WTC11 (cell line): ENCODE measurements around the gene DPP10. TPM values are rescaled to one million over a fixed set of nuclear protein-coding genes. Genes with fewer than 3 reads are reported as not detected.

ENCODE experiments used
- ATAC-seq: fragments of 200-7000 bp; cut with Tn5 transposase; 2 replicates; pipeline ENCODE4 v1.10.0; 2021; ENCODE audit warnings: mild to moderate bottlenecking, moderate library complexity
- CTCF ChIA-PET: fragments of 300-600 bp; sonication (Branson Sonifier 250); formaldehyde crosslinking; loops from one replicate; lab custom pipeline; 2021; ENCODE audit warnings: antibody characterized with exemption; lab: Charles Lee
- POLR2A ChIA-PET: fragments of 350-600 bp; sonication (Branson Sonifier 250); formaldehyde crosslinking; loops from one replicate; lab custom pipeline; 2021; ENCODE audit warnings: antibody characterized with exemption; lab: Charles Lee
- DNase-seq: peaks from one replicate; pipeline ENCODE4 v3.0.0; 2021; ENCODE audit warnings: low spot score
- H3K27ac Mint-ChIP-seq: 2 replicates; pipeline ENCODE4 v1.8.0; 2021; ENCODE audit warnings: mixed read lengths
- H3K27me3 Mint-ChIP-seq: 2 replicates; pipeline ENCODE4 v1.8.0; 2021; ENCODE audit warnings: low read depth, mild to moderate bottlenecking, moderate library complexity, mixed read lengths
- H3K36me3 Mint-ChIP-seq: 2 replicates; pipeline ENCODE4 v1.8.0; 2021; ENCODE audit warnings: mixed read lengths
- H3K4me1 Mint-ChIP-seq: 2 replicates; pipeline ENCODE4 v1.8.0; 2022; ENCODE audit warnings: mixed read lengths
- H3K4me3 Mint-ChIP-seq: 2 replicates; pipeline ENCODE4 v1.8.0; 2021; ENCODE audit warnings: mild to moderate bottlenecking, moderate library complexity, mixed read lengths
- H3K9me3 Mint-ChIP-seq: 2 replicates; pipeline ENCODE4 v1.8.0; 2021; ENCODE audit warnings: mixed read lengths
- CREB1 ChIP-seq: sonication (generic); formaldehyde crosslinking; IDR thresholded peaks from 2 replicates; pipeline ENCODE4 v1.8.0; 2023; ENCODE audit warnings: mild to moderate bottlenecking, missing genetic modification reagents
- ESRRA ChIP-seq: sonication (generic); formaldehyde crosslinking; IDR thresholded peaks from 2 replicates; pipeline ENCODE4 v1.8.1; 2022; ENCODE audit warnings: mild to moderate bottlenecking, missing genetic modification reagents, borderline replicate concordance
- FOXP1 ChIP-seq: sonication (generic); formaldehyde crosslinking; IDR thresholded peaks from 2 replicates; pipeline ENCODE4 v1.8.0; 2022; ENCODE audit warnings: missing genetic modification reagents, mild to moderate bottlenecking, moderate library complexity, borderline replicate concordance
- IRF2 ChIP-seq: sonication (generic); formaldehyde crosslinking; IDR thresholded peaks from 2 replicates; pipeline ENCODE4 v1.8.0; 2022; ENCODE audit warnings: low read depth, missing genetic modification reagents, borderline replicate concordance
- JAZF1 ChIP-seq: fragments of 250-450 bp; sonication (Bioruptor Pico); IDR thresholded peaks from 2 replicates; pipeline ENCODE4 v1.9.0; 2021; ENCODE audit warnings: moderate library complexity, mild to moderate bottlenecking, inconsistent platforms
- NR1H2 ChIP-seq: sonication (generic); formaldehyde crosslinking; IDR thresholded peaks from 2 replicates; pipeline ENCODE4 v1.9.0; 2021; ENCODE audit warnings: mild to moderate bottlenecking, moderate library complexity, missing genetic modification reagents
- RELA ChIP-seq: sonication (generic); formaldehyde crosslinking; IDR thresholded peaks from 2 replicates; pipeline ENCODE4 v1.8.1; 2022; ENCODE audit warnings: missing genetic modification reagents, mild to moderate bottlenecking, borderline replicate concordance
- TCF7 ChIP-seq: sonication (generic); formaldehyde crosslinking; IDR thresholded peaks from 2 replicates; pipeline ENCODE4 v1.8.0; 2022; ENCODE audit warnings: mild to moderate bottlenecking, low read depth, missing genetic modification reagents, moderate library complexity
- TEAD1 ChIP-seq: sonication (generic); formaldehyde crosslinking; IDR thresholded peaks from 2 replicates; pipeline ENCODE4 v1.8.0; 2022; ENCODE audit warnings: mild to moderate bottlenecking, missing genetic modification reagents
- ZNF138 ChIP-seq: sonication (generic); formaldehyde crosslinking; conservative IDR thresholded peaks from 2 replicates; pipeline ENCODE4 v1.8.1; 2022; ENCODE audit warnings: mild to moderate bottlenecking, moderate library complexity, missing genetic modification reagents
- ZNF396 ChIP-seq: fragments of 250-450 bp; sonication (Bioruptor Pico); IDR thresholded peaks from 2 replicates; pipeline ENCODE4 v1.8.0; 2021; ENCODE audit warnings: mild to moderate bottlenecking, moderate library complexity, borderline replicate concordance
- ZNF671 ChIP-seq: fragments of 250-450 bp; sonication (Bioruptor Pico); IDR thresholded peaks from 2 replicates; pipeline ENCODE4 v1.8.0; 2021; ENCODE audit warnings: mild to moderate bottlenecking
- total RNA-seq: library from RNA; stranded (reverse); gene quantifications from 3 replicates; pipeline ENCODE4 v1.2.3, GENCODE V29; 2021
- TF ChIP-seq, protein P1 (sequence below): sonication (generic); formaldehyde crosslinking; IDR thresholded peaks from 2 replicates; pipeline ENCODE4 v1.8.1; 2023; ENCODE audit warnings: mild to moderate bottlenecking, missing genetic modification reagents, moderate library complexity
- TF ChIP-seq, protein P2 (sequence below): sonication (generic); formaldehyde crosslinking; IDR thresholded peaks from 2 replicates; pipeline ENCODE4 v1.8.1; 2023; ENCODE audit warnings: mild to moderate bottlenecking, moderate library complexity, missing genetic modification reagents
- TF ChIP-seq, protein P3 (sequence below): sonication (generic); formaldehyde crosslinking; IDR thresholded peaks from 2 replicates; pipeline ENCODE4 v1.8.1; 2022; ENCODE audit warnings: missing genetic modification reagents, borderline replicate concordance
- TF ChIP-seq, protein P4 (sequence below): fragments of 250-450 bp; sonication (Bioruptor Pico); conservative IDR thresholded peaks from 2 replicates; pipeline ENCODE4 v1.9.0; 2021; ENCODE audit warnings: mild to moderate bottlenecking
- TF ChIP-seq, protein P5 (sequence below): sonication (generic); formaldehyde crosslinking; IDR thresholded peaks from 2 replicates; pipeline ENCODE4 v1.8.1; 2023; ENCODE audit warnings: mild to moderate bottlenecking, missing genetic modification reagents, borderline replicate concordance
- TF ChIP-seq, protein P6 (sequence below): sonication (generic); formaldehyde crosslinking; IDR thresholded peaks from 2 replicates; pipeline ENCODE4 v1.8.1; 2022; ENCODE audit warnings: low read depth, mild to moderate bottlenecking, moderate library complexity, missing genetic modification reagents, borderline replicate concordance

The DPP10 gene
- total RNA-seq, 1 experiment from 2014 or later = 4.0 TPM

DNA sequence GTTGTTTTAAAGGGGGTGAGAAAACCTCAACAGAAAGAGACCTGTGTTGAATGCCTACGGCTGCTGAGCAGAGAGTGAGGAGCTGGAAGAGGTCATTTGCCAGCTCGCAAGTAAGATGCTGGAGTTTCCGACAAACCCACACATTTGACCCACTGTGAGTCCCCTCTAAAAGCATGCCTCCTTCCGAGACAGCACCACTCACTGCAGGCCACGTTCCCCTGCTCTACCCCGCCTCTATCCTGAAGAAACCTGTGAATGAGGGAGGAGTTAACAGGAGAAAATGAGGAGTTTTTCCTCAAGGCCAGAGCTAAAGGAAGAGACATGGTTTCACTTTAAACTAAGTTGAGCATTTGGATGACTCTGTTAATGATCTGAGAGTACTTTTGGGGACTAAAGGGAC lies 188.7 kb downstream of the DPP10 start:
- POLR2A ChIA-PET = no interaction called here

More for the DNA sequence above, 188.7 kb downstream of the DPP10 start:
- ATAC-seq (peak; percentile 58), DNase-seq (no peak)
- H3K27me3 Mint-ChIP-seq = no peaks in the 10 kb centered on the region
- H3K9me3 Mint-ChIP-seq = peaks cover 17% of the 10 kb centered on the region
- H3K4me1 Mint-ChIP-seq = no peaks in the 10 kb centered on the region
- CTCF ChIA-PET = no interaction called here
- TF ChIP-seq IRF2 (CRISPR knock-in tag) (no peak), ZNF396 (CRISPR knock-in tag) (no peak), RELA (CRISPR knock-in tag) (no peak), TCF7 (CRISPR knock-in tag) (no peak), ZNF671 (CRISPR knock-in tag) (no peak), JAZF1 (CRISPR knock-in tag) (no peak), FOXP1 (CRISPR knock-in tag) (no peak), ESRRA (CRISPR knock-in tag) (no peak), CREB1 (no peak), ZNF138 (CRISPR knock-in tag) (no peak), NR1H2 (CRISPR knock-in tag) (no peak), TEAD1 (CRISPR knock-in tag) (no peak)
- TF ChIP-seq, protein P1, sequence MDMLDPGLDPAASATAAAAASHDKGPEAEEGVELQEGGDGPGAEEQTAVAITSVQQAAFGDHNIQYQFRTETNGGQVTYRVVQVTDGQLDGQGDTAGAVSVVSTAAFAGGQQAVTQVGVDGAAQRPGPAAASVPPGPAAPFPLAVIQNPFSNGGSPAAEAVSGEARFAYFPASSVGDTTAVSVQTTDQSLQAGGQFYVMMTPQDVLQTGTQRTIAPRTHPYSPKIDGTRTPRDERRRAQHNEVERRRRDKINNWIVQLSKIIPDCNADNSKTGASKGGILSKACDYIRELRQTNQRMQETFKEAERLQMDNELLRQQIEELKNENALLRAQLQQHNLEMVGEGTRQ (CRISPR knock-in tag) = no peak
- TF ChIP-seq, protein P2, sequence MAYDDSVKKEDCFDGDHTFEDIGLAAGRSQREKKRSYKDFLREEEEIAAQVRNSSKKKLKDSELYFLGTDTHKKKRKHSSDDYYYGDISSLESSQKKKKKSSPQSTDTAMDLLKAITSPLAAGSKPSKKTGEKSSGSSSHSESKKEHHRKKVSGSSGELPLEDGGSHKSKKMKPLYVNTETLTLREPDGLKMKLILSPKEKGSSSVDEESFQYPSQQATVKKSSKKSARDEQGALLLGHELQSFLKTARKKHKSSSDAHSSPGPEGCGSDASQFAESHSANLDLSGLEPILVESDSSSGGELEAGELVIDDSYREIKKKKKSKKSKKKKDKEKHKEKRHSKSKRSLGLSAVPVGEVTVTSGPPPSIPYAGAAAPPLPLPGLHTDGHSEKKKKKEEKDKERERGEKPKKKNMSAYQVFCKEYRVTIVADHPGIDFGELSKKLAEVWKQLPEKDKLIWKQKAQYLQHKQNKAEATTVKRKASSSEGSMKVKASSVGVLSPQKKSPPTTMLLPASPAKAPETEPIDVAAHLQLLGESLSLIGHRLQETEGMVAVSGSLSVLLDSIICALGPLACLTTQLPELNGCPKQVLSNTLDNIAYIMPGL (CRISPR knock-in tag) = no peak
- TF ChIP-seq, protein P3, sequence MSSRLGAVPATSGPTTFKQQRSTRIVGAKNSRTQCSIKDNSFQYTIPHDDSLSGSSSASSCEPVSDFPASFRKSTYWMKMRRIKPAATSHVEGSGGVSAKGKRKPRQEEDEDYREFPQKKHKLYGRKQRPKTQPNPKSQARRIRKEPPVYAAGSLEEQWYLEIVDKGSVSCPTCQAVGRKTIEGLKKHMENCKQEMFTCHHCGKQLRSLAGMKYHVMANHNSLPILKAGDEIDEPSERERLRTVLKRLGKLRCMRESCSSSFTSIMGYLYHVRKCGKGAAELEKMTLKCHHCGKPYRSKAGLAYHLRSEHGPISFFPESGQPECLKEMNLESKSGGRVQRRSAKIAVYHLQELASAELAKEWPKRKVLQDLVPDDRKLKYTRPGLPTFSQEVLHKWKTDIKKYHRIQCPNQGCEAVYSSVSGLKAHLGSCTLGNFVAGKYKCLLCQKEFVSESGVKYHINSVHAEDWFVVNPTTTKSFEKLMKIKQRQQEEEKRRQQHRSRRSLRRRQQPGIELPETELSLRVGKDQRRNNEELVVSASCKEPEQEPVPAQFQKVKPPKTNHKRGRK (CRISPR knock-in tag) = no peak
- TF ChIP-seq, protein P4, sequence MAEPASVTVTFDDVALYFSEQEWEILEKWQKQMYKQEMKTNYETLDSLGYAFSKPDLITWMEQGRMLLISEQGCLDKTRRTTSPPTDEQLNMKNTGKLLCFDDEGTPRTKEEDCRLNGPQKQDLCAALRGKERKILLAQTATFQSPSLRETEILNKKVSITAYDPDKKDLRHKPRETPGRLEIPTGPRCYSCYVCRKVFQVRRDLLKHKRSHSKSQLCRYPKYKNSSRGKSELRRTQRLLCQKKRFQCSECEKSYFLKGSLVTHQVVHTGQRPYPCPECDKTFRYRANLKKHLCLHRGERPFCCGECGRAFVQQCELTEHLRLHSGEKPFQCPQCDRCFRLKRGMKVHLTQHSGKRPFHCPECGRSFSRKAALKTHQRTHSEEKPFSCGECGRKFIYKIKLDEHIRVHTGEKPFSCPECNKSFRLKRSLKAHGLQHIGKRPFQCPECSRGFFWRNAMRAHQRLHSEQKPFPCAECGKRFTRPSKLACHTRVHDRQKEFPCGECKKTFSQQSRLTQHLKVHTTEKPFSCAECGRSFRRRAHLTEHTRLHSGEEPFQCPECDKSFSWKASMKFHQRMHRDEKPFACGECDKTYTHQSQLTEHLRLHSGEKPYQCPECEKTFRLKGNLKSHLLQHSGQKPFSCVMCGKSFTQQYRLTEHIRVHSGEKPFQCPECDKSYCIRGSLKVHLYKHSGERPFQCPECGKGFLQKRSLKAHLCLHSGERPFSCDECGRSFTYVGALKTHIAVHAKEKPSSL (CRISPR knock-in tag) = no peak
- TF ChIP-seq, protein P5, sequence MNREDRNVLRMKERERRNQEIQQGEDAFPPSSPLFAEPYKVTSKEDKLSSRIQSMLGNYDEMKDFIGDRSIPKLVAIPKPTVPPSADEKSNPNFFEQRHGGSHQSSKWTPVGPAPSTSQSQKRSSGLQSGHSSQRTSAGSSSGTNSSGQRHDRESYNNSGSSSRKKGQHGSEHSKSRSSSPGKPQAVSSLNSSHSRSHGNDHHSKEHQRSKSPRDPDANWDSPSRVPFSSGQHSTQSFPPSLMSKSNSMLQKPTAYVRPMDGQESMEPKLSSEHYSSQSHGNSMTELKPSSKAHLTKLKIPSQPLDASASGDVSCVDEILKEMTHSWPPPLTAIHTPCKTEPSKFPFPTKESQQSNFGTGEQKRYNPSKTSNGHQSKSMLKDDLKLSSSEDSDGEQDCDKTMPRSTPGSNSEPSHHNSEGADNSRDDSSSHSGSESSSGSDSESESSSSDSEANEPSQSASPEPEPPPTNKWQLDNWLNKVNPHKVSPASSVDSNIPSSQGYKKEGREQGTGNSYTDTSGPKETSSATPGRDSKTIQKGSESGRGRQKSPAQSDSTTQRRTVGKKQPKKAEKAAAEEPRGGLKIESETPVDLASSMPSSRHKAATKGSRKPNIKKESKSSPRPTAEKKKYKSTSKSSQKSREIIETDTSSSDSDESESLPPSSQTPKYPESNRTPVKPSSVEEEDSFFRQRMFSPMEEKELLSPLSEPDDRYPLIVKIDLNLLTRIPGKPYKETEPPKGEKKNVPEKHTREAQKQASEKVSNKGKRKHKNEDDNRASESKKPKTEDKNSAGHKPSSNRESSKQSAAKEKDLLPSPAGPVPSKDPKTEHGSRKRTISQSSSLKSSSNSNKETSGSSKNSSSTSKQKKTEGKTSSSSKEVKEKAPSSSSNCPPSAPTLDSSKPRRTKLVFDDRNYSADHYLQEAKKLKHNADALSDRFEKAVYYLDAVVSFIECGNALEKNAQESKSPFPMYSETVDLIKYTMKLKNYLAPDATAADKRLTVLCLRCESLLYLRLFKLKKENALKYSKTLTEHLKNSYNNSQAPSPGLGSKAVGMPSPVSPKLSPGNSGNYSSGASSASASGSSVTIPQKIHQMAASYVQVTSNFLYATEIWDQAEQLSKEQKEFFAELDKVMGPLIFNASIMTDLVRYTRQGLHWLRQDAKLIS (CRISPR knock-in tag) = no peak
- TF ChIP-seq, protein P6, sequence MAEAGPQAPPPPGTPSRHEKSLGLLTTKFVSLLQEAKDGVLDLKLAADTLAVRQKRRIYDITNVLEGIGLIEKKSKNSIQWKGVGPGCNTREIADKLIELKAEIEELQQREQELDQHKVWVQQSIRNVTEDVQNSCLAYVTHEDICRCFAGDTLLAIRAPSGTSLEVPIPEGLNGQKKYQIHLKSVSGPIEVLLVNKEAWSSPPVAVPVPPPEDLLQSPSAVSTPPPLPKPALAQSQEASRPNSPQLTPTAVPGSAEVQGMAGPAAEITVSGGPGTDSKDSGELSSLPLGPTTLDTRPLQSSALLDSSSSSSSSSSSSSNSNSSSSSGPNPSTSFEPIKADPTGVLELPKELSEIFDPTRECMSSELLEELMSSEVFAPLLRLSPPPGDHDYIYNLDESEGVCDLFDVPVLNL = no peak
- H3K36me3 Mint-ChIP-seq = peaks cover 10% of the 10 kb centered on the region; the same call in 1 of the 2 replicates
- no peak overlapping the region for H3K4me3 Mint-ChIP-seq
- no peak overlapping the region for H3K27ac Mint-ChIP-seq
